ENCODE results near the gene NT5C3A. TPM values are rescaled to one million over a fixed set of nuclear protein-coding genes. Genes with fewer than 3 reads are reported as not detected.
A peak's percentile ranks its signal among the peaks of the same experiment; 100 is the strongest.
"Not testable (repeated sequence)": the region's sequence is repeated elsewhere in the genome, so short reads cannot be mapped to it uniquely, and the experiment has no call there.

The NT5C3A gene
- total RNA-seq, 8 experiments from 2014 or later = 32.1 to 106 (median 38.2) TPM

GRCh38 chr7:33005690-33006089 is 56.9 kb downstream of the NT5C3A start:
- H3K4me1 ChIP-seq (replicated peaks in 1 of 2); H3K4me3 ChIP-seq; H3K27ac ChIP-seq; in situ Hi-C loops (cut with MboI; ENCODE audit: low pct_unique_long_range_greater_than_20kb in 2 of 9, low sequenced_read_pairs in 9 of 9, unreplicated experiment in 9 of 9): not testable (repeated sequence)
- WGBS, 10 experiments = no CpG with 5 or more reads among the region's 4 CpGs
- ATAC-seq (replicated peaks in 6 of 8) = peak in 3 of 8 experiments; percentile 23 to 66 (median 52)

- H3K4me3 ChIP-seq; H3K4me1 ChIP-seq (replicated peaks in 1 of 2); H3K27ac ChIP-seq; ATAC-seq (replicated peaks in 6 of 8); in situ Hi-C loops (cut with MboI; ENCODE audit: low pct_unique_long_range_greater_than_20kb in 2 of 9, low sequenced_read_pairs in 9 of 9, unreplicated experiment in 9 of 9): not testable (repeated sequence)
- no CpG with 5 or more reads among the region's 8 CpGs for WGBS, 10 experiments
These were observed 57.4 kb downstream of the NT5C3A start for GRCh38 chr7:33005193-33005592.

GRCh38 chr7:33004104-33004616 is 58.4 kb downstream of the NT5C3A start:
- H3K4me1 ChIP-seq (replicated peaks in 1 of 2); H3K27ac ChIP-seq; ATAC-seq (replicated peaks in 6 of 8); H3K4me3 ChIP-seq; in situ Hi-C loops (cut with MboI; ENCODE audit: low pct_unique_long_range_greater_than_20kb in 2 of 9, low sequenced_read_pairs in 9 of 9, unreplicated experiment in 9 of 9): not testable (repeated sequence)
- WGBS, 10 experiments = 60 to 100% (median 90%) methylated on average over 1 to 8 of the region's 10 CpGs; no CpG with 5 or more reads in 3 of the 10 experiments

GRCh38 chr7:33003111-33003510 is 59.5 kb downstream of the NT5C3A start:
- in situ Hi-C loops (cut with MboI; ENCODE audit: low pct_unique_long_range_greater_than_20kb in 2 of 9, low sequenced_read_pairs in 9 of 9, unreplicated experiment in 9 of 9); H3K27ac ChIP-seq; H3K4me1 ChIP-seq (replicated peaks in 1 of 2); H3K4me3 ChIP-seq: not testable (repeated sequence)
- peak in 1 of 8 experiments; percentile 10 for ATAC-seq (replicated peaks in 6 of 8)

- in situ Hi-C loops (cut with MboI; ENCODE audit: low pct_unique_long_range_greater_than_20kb in 2 of 9, low sequenced_read_pairs in 9 of 9, unreplicated experiment in 9 of 9); ATAC-seq (replicated peaks in 6 of 8); H3K4me3 ChIP-seq; H3K27ac ChIP-seq: not testable (repeated sequence)
- H3K4me1 ChIP-seq (replicated peaks in 1 of 2) = peaks cover 10 to 13% of the 10 kb centered on the region in 2 donors
- 64 to 100% (median 94%) methylated on average over 2 to 4 of the region's 4 CpGs; no CpG with 5 or more reads in 2 of the 10 experiments for WGBS, 10 experiments
These were observed 63.2 kb downstream of the NT5C3A start for GRCh38 chr7:32999380-32999779.

GRCh38 chr7:32998361-32999171 is 64.0 kb downstream of the NT5C3A start:
- H3K4me3 ChIP-seq; in situ Hi-C loops (cut with MboI; ENCODE audit: low pct_unique_long_range_greater_than_20kb in 2 of 9, low sequenced_read_pairs in 9 of 9, unreplicated experiment in 9 of 9): not testable (repeated sequence)
- Histone ChIP-seq H3K27ac (peak overlapping the region; percentile 83 to 85), H3K4me1 (replicated peaks in 1 of 2) (peaks cover 10 to 13% of the 10 kb centered on the region in 2 donors)
- WGBS, 10 experiments = 0 to 100% (median 38%) methylated on average over 1 to 6 of the region's 14 CpGs; no CpG with 5 or more reads in 4 of the 10 experiments
- peak; percentile 85 to 99 (median 96) for ATAC-seq (replicated peaks in 6 of 8)

- H3K4me1 ChIP-seq (replicated peaks in 1 of 2) = peaks cover 10 to 13% of the 10 kb centered on the region in 2 donors
- peak overlapping the region; percentile 83 to 85 for H3K27ac ChIP-seq
- peak in 1 of 8 experiments; percentile 65 for ATAC-seq (replicated peaks in 6 of 8)
- 0 to 71% methylated on average over 1 of the region's 4 CpGs; no CpG with 5 or more reads in 8 of the 10 experiments for WGBS, 10 experiments
- in situ Hi-C loops (cut with MboI; ENCODE audit: low pct_unique_long_range_greater_than_20kb in 2 of 9, low sequenced_read_pairs in 9 of 9, unreplicated experiment in 9 of 9); H3K4me3 ChIP-seq: not testable (repeated sequence)
These were observed 64.6 kb downstream of the NT5C3A start for GRCh38 chr7:32997956-32998355.

- ATAC-seq (replicated peaks in 6 of 8); H3K4me1 ChIP-seq (replicated peaks in 1 of 2); H3K27ac ChIP-seq; H3K4me3 ChIP-seq; in situ Hi-C loops (cut with MboI; ENCODE audit: low pct_unique_long_range_greater_than_20kb in 2 of 9, low sequenced_read_pairs in 9 of 9, unreplicated experiment in 9 of 9): not testable (repeated sequence)
- 100% methylated on average over 2 of the region's 6 CpGs; no CpG with 5 or more reads in 9 of the 10 experiments for WGBS, 10 experiments
These were observed 69.8 kb downstream of the NT5C3A start for GRCh38 chr7:32992750-32993149.

- H3K4me3 ChIP-seq; in situ Hi-C loops (cut with MboI; ENCODE audit: low pct_unique_long_range_greater_than_20kb in 2 of 9, low sequenced_read_pairs in 9 of 9, unreplicated experiment in 9 of 9); H3K4me1 ChIP-seq (replicated peaks in 1 of 2); H3K27ac ChIP-seq; ATAC-seq (replicated peaks in 6 of 8): not testable (repeated sequence)
- no CpG with 5 or more reads among the region's 9 CpGs for WGBS, 10 experiments
These were observed 70.4 kb downstream of the NT5C3A start for GRCh38 chr7:32991975-32992700.

- in situ Hi-C loops (cut with MboI; ENCODE audit: low pct_unique_long_range_greater_than_20kb in 2 of 9, low sequenced_read_pairs in 9 of 9, unreplicated experiment in 9 of 9) = not testable (repeated sequence)
- ATAC-seq (replicated peaks in 6 of 8) = peak; percentile 25 to 87 (median 64)
- WGBS, 10 experiments = no CpG with 5 or more reads among the region's 5 CpGs
These were observed 71.4 kb downstream of the NT5C3A start for GRCh38 chr7:32991068-32991585.

GRCh38 chr7:32988148-32988547 is 74.4 kb downstream of the NT5C3A start:
- H3K4me3 ChIP-seq; ATAC-seq (replicated peaks in 6 of 8); H3K4me1 ChIP-seq (replicated peaks in 1 of 2); H3K27ac ChIP-seq; in situ Hi-C loops (cut with MboI; ENCODE audit: low pct_unique_long_range_greater_than_20kb in 2 of 9, low sequenced_read_pairs in 9 of 9, unreplicated experiment in 9 of 9): not testable (repeated sequence)
- no CpG with 5 or more reads among the region's 8 CpGs for WGBS, 10 experiments

More at GRCh38 chr7:32991068-32991585, 71.4 kb downstream of the NT5C3A start:
- not testable (repeated sequence) for H3K27ac ChIP-seq; H3K4me1 ChIP-seq (replicated peaks in 1 of 2); H3K4me3 ChIP-seq

- H3K4me3 ChIP-seq; in situ Hi-C loops (cut with MboI; ENCODE audit: low pct_unique_long_range_greater_than_20kb in 2 of 9, low sequenced_read_pairs in 9 of 9, unreplicated experiment in 9 of 9); H3K4me1 ChIP-seq (replicated peaks in 1 of 2); H3K27ac ChIP-seq; ATAC-seq (replicated peaks in 6 of 8): not testable (repeated sequence)
- WGBS, 10 experiments = no CpG with 5 or more reads among the region's 2 CpGs
These were observed 82.7 kb downstream of the NT5C3A start for GRCh38 chr7:32979902-32980301.

- H3K4me3 ChIP-seq; H3K27ac ChIP-seq; in situ Hi-C loops (cut with MboI; ENCODE audit: low pct_unique_long_range_greater_than_20kb in 2 of 9, low sequenced_read_pairs in 9 of 9, unreplicated experiment in 9 of 9); H3K4me1 ChIP-seq (replicated peaks in 1 of 2): not testable (repeated sequence)
- 30 to 100% (median 93%) methylated on average over 1 to 6 of the region's 6 CpGs; no CpG with 5 or more reads in 3 of the 10 experiments for WGBS, 10 experiments
- peak in 3 of 8 experiments; percentile 63 to 77 (median 67) for ATAC-seq (replicated peaks in 6 of 8)
These were observed 83.3 kb downstream of the NT5C3A start for GRCh38 chr7:32979246-32979645.
